ENCODE results near the gene GGTA1.
"Not testable (repeated sequence)": the region's sequence is repeated elsewhere in the genome, so short reads cannot be mapped to it uniquely, and the experiment has no call there.

GGTA1 gene

DNA sequence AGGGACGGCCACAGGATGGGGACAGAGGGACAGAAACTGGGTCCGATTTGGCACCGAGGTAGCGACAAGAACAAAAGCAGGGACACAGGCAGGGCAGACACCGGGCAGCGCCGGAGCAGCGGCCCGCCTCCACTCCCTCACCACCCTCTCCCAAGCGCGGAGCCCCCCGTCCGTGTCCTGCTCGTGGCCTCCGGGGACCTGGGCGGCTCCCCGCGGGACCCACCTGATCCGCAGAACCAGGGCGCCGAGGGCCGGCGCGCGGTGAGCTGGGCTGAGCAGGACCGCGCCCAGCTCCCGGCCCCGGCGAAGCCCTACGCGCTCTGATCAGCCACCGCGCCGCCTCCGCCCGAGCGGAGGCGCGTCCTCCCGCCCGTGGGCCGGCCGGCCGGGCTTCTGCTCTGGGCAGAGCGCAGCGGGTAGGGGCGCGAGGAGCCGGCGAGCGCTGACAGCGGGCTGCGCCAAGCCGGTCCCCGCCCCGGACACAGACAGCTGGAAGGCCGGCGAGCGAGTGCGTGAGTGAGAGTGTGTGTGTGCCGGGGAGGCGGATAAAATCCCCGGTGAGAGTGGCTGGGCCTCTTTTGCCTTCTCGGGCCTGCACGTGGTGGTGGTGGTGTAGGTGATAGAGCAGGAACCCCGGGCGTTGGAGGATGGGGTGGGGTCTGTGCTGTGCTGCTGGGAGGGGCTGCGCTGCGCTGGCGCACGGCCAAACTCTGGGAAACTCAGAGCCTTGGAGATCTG, at the start of gene GGTA1:
TSS of gene GGTA1 (minus strand) at position 418 of the 738 bp plus-strand sequence. CDS start 31,922 bp downstream, outside the sequence.
- peak in 34 of 42 donors; percentile 11 to 61 (median 35) for DNase-seq
- intact Hi-C loops (cut with DNase I) = no loop called here

DNA sequence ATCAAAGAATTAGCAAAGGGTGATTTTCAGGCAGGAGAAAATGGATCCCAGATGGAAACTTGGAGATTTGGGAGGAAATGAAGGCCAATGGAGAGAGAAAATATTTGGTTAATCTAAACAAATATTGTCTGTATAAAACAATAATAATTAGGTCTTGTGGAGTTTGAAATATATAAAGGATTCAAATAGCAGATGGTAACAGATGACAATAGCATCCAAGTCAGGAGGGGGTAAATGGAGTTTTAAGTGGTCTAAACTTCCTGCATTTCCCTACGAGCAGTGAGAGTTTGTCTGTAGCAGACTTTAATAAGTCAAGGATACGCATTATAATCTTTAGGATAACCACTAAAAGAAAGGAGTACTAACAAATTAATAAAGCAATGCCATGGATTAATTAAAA, 49.0 kb upstream of the GGTA1 start:
- intact Hi-C loops (cut with DNase I) = loop anchor here (10.0 kb wide), 1 partner anchor 136 kb away; no protein-coding TSS in a partner anchor
- no peak for DNase-seq

DNA sequence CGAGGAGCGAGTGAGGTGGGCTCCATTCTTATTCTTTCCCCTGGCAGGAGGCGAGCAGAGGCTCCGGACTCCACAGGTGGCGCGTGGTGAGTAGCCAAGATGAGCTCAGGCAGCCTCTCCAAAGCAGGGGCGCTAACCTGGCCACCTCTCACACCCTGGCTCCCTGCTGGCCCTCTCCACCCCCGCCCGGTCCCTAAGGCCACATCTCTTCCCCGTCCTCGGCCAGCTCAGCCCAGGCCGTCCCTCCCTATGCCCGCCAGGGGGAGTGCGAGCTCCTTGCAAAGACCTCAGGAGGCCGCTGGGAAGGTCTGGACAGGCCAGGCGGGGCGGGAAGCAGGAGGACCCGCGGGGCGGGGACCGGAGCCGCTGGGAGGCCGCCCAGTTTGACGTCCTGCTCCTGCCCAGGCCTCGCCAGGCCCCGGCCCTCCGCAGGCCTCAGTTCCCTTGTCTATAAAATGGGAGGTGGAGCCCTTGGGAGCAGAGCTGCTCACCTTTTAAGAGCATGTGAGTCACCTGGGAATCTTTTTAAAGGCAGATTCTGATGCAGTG, 46.3 kb upstream of the GGTA1 start:
- peak; percentile 88 to 97 (median 94) for DNase-seq
- intact Hi-C loops (cut with DNase I) = loop anchor here (10.0 kb wide), 1 partner anchor 139 kb away; no protein-coding TSS in a partner anchor

DNA sequence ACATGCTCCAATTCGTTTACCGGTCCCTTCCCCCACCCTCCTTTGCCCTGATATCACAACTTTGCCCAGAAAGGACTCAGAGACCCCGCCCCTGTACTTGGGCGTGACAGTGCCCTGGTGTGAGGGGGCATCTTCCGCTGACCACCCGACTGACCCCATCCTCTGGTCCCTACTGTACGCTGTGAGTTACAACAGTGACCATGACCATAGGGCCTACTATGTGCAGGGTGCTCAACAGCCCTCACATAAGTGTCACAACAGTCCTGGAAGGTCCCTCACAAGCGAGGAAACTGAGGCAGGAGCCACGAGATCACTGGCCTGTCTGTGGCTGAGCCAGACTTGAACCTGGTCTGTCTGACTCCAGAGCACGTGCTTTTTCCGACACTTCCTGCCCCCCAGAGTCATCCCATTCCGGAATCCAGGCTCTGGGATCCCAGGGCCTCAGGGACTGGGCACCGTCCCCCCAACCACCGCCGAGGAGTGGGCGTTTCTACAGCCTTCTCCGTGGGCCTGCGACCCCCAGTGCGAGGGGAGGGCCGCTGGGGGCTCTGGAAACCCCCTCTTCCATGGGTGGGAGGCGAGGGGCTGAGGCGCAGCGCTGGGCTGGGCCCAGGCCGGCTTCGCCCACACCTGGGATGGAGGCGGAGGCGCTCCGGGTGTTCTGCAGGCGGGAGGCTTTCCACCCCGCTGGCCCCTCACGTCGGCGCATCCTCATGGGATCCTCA, 45.7 kb upstream of the GGTA1 start:
- no peak for DNase-seq
- intact Hi-C loops (cut with DNase I) = loop anchor here (10.0 kb wide), 1 partner anchor 139 kb away; no protein-coding TSS in a partner anchor

DNA sequence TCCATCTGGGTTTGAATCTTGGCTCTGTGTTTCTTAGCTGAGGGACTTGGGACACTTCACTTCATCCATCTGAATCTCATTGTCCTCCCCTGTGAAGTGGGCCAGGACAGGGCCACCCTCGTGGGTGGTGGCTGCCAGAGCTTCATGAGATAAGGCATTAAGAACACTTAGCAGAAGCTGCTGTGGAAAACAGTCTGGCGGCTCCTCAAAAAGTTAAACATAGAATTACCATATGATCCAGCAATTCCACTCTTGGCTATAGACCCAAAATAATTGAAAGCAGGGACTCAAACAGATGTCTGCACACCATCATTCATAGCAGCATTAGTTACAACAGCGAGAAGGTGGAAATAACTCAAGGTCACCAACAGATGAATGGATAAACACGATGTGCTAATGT, 42.4 kb upstream of the GGTA1 start:
- intact Hi-C loops (cut with DNase I) = loop anchor here (10.0 kb wide), 1 partner anchor 143 kb away; no protein-coding TSS in a partner anchor
- no peak for DNase-seq

DNA sequence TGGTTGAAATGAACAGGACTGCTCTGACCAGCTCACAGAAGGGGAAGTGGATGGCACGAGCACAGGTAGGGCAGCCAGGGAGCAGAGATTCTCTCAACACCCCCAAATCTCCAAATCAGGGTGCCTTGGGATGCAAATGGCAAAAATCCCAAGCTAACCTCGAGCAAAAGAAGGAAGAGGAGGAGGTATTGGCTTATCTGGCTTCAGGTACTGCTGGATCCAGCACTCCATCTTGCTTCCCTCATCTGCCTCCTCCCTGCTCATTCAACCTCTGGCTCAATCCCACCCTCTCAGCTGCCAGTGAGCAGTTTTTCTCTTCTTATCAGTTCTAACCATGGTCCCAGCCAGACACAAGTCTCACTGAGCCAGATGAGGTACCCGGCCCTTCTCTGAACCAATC, 41.6 kb upstream of the GGTA1 start:
- intact Hi-C loops (cut with DNase I) = loop anchor here (10.0 kb wide), 1 partner anchor 144 kb away; no protein-coding TSS in a partner anchor
- no peak for DNase-seq

DNA sequence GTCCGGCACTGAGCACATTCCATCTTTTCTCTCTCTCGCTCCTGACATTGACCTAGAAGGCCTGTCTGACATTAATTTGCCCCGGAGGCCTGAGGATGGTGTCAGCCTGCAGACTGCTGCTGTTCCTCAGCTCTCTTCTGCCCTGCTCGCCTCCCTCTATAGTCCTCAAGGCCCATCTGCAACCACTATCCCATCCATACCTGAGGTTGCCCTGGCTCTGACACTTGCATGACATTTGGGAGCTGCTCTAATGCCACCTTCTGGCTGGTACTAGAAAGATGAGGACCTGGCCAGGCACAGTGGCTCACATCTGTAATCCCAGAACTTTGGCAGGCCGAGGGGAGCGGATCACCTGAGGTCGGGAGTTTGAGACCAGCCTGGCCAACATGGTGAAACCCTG, 38.6 kb upstream of the GGTA1 start:
- intact Hi-C loops (cut with DNase I) = no loop called here

DNA sequence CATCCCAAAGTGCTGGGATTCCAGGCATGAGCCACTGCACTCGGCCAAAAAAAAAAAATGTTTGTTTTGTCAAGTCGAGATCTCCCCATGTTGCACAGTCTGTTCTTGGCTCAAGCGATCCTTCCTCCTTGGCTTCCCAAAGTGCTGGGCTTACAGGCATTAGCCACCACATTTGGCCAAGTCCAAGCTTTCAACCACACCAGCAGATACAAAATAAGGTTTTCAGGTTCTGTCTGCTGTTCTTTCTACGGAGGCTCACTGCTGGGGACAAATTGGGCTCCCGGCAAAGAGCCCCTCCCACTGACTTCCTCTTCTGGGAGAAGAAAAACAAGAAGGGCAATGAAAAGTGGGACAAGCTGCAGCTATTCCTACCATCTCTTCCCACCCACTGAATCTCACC, 37.6 kb upstream of the GGTA1 start:
- intact Hi-C loops (cut with DNase I) = no loop called here
- DNase-seq = peak in 12 of 42 donors; percentile 13 to 53 (median 25)

More for the DNA sequence above, 38.6 kb upstream of the GGTA1 start:
- DNase-seq = peak in 9 of 42 donors; percentile 11 to 54 (median 37)

DNA sequence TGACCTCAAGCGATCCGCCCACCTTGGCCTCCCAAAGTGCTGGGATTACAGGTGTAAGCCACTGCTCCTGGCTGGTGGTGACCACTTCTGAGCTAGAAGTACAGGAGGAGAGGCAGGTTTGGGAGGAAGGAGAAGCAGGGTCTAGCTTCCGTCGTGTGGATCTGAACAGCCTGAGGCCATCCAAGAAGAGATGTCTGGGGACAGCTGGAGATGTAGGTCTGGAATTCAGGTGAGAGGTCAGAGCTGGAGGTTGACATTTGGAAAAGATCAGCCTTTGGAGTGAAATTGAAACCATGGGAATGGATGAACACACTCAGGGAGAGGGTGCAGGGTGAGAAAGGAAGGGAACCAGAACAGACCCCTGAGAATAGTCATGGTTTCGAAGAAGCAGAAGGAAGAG, 33.2 kb upstream of the GGTA1 start:
- intact Hi-C loops (cut with DNase I) = no loop called here
- DNase-seq = no peak

DNA sequence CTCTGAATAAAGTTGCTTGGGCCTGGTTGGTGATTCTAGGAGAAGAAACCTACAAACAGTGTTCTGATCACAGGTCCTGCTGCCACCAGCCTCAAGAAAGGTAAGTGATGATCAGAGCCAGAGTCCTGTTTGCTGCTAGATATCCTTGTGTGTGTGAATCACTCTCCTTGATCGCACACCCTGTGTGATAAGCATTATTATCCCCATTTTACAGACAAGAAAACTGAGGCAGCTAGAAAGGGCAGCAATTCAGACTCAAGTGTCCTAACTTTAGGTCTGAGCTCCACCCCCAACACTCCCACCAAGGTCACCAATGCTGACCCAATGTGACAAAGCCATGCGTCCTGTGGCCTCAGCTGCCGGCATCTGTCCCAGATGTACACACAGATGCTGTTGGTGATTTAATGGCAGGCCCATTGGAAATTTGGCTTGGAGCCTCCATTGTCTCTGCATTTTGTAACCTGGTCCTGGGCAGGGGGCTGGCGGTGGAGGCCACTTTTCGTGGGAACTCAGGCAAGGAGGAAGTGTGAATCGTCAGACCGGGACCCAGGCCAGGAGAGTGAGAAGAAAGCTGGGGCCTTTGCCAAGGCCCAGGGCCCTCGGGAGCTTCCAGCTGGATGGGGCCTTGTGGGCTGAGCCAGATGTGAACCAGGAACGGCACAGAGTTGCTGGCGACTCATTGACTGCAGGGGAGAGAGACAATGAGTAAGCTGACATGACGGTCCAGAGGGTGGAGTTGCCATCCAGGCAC, 29.8 kb upstream of the GGTA1 start:
- intact Hi-C loops (cut with DNase I) = no loop called here
- DNase-seq = peak; percentile 34 to 83 (median 66)

DNA sequence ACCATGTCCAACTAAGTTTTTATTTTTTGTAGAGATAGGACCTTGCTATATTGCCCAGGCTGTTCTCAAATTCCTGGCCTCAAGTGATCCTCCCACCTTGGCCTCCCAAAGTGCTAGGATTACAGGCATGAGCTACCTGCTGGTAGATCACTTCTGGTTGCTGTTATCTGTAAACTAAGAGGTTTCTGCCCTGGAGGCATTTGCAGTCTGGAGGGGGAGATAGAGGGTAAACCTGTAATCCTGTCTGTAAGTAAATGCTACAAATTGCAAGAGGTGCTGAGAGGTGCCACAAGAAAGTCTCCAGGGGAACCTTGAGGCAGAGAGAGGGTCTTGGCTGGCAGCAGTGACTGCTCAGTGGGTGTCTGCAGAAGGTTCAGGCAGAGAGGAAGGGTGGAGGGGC, 29.0 kb upstream of the GGTA1 start:
- DNase-seq = no peak
- intact Hi-C loops (cut with DNase I) = no loop called here

DNA sequence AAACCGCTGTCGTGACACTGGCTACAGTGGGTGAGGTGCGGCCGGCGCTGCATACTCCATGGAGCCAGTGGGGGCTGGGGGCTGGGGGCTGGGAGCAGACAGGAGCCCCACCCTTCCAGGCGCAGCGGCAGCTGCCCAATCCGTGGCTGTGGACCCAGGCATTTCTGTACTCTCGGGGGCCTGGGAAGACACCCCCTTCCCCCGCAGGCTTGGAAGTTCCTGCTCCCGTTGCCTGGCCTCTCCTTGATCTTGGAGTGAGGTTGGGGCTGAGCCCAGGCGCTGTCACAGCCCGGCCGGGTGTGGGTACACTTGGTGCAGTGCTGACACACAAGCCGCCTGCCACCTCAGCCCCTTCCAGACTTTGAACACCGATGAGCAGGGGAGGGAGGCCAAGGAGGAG, 27.7 kb upstream of the GGTA1 start:
- intact Hi-C loops (cut with DNase I) = no loop called here
- peak in 6 of 42 donors; percentile 16 to 44 (median 32) for DNase-seq

DNA sequence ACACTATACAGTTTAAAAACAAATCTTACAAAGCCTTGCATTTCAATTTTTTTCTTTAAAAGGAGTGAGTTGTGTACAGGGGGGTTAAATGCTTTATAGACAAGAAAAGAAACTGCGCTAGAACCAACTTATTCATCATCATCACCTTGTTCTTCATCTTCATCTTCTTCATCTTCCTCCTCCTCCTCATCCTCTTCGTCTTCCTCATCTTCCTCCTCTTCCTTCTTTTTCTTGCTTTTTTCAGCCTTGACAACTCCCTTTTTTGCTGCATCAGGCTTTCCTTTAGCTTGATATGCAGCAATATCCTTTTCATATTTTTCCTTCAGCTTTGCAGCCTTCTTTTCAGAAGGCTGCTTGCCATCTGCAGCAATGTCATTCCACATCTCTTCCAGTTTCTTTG, 20.0 kb upstream of the GGTA1 start:
- DNase-seq; intact Hi-C loops (cut with DNase I): not testable (repeated sequence)

DNA sequence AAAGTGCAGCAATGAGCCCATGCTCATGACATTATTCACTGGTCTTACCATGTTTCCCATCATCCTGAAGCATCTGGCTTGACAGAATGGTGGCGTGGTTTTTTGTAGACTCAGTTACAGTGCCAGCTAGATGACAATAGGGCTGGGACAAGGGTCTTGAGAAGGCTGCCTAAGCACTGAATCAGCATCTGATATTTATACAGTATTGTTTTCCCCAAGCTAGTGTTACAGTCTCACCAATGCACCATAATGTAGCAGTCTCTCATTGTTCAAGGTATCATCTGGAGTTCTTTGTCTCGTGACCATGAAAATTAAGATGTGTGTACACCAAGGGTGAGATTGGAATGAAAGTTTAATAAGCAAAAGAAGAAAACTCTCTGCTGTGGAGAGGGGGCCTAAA, 19.0 kb upstream of the GGTA1 start:
- intact Hi-C loops (cut with DNase I) = no loop called here
- no peak for DNase-seq

DNA sequence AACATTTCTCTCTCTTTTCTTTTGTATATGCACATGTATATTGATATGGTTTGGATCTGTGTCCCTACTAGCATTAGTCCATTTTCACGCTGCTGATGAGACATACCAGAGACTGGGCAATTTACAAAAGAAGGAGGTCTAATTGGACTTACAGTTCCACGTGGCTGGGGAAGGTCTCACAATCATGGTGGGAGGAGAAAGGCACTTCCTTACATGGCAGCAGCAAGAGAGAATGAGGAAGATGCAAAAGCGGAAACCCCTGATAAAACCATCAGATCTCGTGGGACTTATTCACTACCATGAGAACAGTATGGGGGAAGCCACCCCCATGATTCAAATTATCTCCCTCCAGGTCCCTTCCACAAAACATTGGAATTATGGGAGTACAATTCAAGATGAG, 13.5 kb upstream of the GGTA1 start:
- intact Hi-C loops (cut with DNase I) = not testable (repeated sequence)

DNA sequence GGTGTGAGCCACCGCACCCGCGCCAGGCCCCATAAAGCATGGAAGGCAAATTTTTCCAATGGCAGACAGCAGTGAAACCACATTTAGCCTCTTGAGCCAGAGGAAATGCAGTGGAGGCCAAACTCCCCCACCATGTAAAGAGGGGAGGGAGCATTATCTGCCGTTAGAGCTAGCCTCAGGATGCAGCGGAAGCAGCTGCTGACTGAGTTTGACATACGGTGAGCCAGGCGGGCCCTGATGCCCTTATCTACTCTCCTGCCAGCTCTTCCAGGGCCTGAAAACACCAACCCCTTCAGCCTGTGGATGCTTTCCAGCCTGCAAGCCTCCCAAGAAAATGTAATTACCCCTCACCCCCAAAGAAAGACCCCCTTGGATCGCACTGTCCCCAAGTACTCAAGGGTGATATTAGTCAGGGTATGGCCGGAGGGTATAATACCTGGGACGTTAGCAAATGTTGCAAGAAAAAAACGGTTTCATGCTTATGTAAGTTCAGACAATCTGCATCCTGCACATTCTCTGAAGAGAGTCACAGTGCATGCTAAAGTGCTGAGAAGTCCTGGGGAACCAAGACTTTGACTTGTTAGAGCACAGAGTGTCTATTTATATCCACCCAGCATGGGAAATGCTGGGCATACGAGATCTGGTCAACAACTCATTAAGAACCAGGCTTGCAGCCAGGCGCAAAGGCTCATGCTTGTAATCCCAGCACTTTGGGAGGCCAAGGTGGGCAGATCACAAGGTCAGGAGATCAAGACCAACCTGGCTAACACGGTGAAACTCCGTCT, 11.3 kb upstream of the GGTA1 start:
- peak in 5 of 42 donors; percentile 15 to 48 (median 20) for DNase-seq
- intact Hi-C loops (cut with DNase I) = no loop called here

More for the DNA sequence above, 13.5 kb upstream of the GGTA1 start:
- not testable (repeated sequence) for DNase-seq

DNA sequence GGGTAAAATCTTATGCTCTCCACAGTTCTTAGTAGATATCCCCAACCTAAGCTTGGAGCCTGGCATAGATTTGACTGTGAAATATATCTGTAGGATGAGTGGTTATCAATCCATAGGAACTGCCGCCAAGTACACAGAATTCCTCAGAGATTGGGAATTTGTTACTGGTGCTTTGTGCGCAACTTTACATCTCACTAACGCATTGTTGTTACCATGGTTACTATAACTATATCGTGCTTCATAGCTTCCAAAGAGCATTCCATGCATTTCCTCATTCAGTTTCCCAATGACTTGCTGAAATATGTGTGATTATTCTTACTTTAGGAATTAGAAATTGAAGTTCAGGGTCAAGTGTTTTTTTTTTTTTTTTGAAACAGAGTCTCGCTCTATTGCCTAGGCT, 9.5 kb upstream of the GGTA1 start:
- DNase-seq = no peak
- intact Hi-C loops (cut with DNase I) = no loop called here

DNA sequence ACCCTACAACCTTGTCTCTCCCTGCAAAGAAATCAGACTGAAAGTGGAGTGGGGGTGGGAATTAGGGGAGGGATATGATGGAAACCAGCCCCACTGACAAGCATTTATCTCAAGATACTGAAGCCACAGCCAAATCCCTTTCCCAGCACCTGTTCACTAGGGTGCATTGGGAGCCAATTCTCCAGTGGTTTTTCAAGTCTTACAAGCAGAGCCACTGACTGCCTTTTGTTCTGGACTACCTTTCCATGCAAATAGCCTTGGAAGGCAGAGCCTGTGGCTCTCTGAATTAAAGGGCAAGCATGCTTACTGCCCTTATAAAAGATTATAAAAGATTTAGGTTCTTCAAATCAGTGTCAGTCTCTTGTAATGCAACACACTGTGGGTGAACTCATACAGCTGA, 8.8 kb upstream of the GGTA1 start:
- no peak for DNase-seq
- intact Hi-C loops (cut with DNase I) = no loop called here
